ENCODE results near the gene CLTC. TPM values are rescaled to one million over a fixed set of nuclear protein-coding genes. Genes with fewer than 3 reads are reported as not detected.

The CLTC gene
- total and polyA plus RNA-seq, 2 of the 13 experiments (the other 11 are each of a cell fraction or from before 2014, with no cell fraction given): 134 to 283 TPM

DNA sequence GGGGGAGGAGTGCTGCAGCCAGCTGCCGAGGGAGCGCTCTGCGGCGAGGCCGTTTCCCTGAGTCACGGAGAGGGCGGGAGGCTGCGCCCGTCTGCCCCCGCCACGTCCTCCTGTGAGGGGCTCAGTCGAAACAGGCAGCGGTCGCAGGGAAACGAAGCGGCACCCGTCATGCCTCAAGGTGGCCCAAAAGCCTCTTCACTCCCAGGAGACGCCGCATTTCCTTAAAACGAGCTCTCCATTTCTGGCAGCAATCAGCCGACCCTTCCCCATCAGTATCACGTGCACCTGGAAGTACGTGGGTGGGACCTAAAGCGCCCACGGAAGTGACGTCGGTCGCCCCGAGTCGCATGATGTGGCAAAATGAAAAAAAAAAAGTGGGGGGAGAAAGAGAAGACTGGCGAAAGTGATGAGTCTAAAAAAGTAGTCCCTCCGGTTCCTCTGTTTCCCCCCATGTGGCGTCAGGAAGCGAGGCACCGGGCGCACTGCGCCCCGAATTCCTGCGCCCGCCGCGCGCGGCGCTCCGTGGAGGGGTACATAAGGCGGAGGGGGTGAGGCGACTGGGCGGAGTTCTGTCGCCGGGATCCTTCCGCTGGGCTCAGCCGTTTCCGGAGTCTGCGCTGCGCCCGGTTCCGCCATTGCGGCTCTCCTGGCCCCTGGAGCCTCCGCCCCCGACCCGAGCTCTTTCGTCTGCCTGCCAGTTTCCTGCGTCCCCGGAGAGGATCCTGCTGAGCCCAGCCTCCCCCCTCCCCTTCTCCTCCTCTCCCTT is at the start of gene CLTC (continued):
- peak; percentile 82; the same call in 1 of the 2 replicates for TF ChIP-seq ZHX1 (CRISPR knock-in tag; IDR thresholded peaks at IDR 0.05; ENCODE audit: low read depth)
- no peak for TF ChIP-seq FOXO4 (CRISPR knock-in tag; conservative IDR thresholded peaks at IDR 0.05)
- TF ChIP-seq, protein P1, sequence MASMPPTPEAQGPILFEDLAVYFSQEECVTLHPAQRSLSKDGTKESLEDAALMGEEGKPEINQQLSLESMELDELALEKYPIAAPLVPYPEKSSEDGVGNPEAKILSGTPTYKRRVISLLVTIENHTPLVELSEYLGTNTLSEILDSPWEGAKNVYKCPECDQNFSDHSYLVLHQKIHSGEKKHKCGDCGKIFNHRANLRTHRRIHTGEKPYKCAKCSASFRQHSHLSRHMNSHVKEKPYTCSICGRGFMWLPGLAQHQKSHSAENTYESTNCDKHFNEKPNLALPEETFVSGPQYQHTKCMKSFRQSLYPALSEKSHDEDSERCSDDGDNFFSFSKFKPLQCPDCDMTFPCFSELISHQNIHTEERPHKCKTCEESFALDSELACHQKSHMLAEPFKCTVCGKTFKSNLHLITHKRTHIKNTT (CRISPR knock-in tag; IDR thresholded peaks at IDR 0.05): no peak
- no peak for TF ChIP-seq SMYD3 (CRISPR knock-in tag; IDR thresholded peaks at IDR 0.05)
- peak; percentile 97 for TF ChIP-seq TAF15 (IDR thresholded peaks at IDR 0.05; ENCODE audit: low read depth, low read length, poor library complexity, severe bottlenecking)
- TF ChIP-seq RFX5 (IDR thresholded peaks at IDR 0.05; ENCODE audit: low read depth, low read length): peak; percentile 17; the same call in 1 of the 2 replicates
- peak; percentile 88 for TF ChIP-seq TGIF2 (CRISPR knock-in tag; IDR thresholded peaks at IDR 0.05)
- TF ChIP-seq SUZ12 (IDR thresholded peaks at IDR 0.05; ENCODE audit: low read depth, low read length): no peak
- 0 out of 2 replicates have a peak, but pooled peaks have one; percentile 2 for TF ChIP-seq ZNF143 (CRISPR knock-in tag; IDR thresholded peaks at IDR 0.05)
- TF ChIP-seq ZNF563 (CRISPR knock-in tag; IDR thresholded peaks at IDR 0.05): peak; percentile 96
- peak; percentile 84 for TF ChIP-seq ZNF34 (CRISPR knock-in tag; IDR thresholded peaks at IDR 0.05; ENCODE audit: borderline replicate concordance)
- TF ChIP-seq ZNF558 (CRISPR knock-in tag; IDR thresholded peaks at IDR 0.05; ENCODE audit: borderline replicate concordance): peak; percentile 53; the same call in 1 of the 2 replicates
- peak; percentile 26 for TF ChIP-seq ZNF44 (CRISPR knock-in tag; IDR thresholded peaks at IDR 0.05)
- TF ChIP-seq XRCC5 (optimal IDR thresholded peaks at IDR 0.05; ENCODE audit: low read length): peak; percentile 96
- TF ChIP-seq HIVEP1 (CRISPR knock-in tag; IDR thresholded peaks at IDR 0.05): peak; percentile 47; the same call in 1 of the 2 replicates
- peak; percentile 95 for TF ChIP-seq PTBP1 (IDR thresholded peaks at IDR 0.05; ENCODE audit: low read depth, low read length, poor library complexity, severe bottlenecking)
- TF ChIP-seq ZNF713 (CRISPR knock-in tag; IDR thresholded peaks at IDR 0.05): peak; percentile 50; the same call in 1 of the 2 replicates
- no peak for TF ChIP-seq ZNF10 (CRISPR knock-in tag; IDR thresholded peaks at IDR 0.05; ENCODE audit: borderline replicate concordance, low read depth)
- peak; percentile 77 for TF ChIP-seq PATZ1 (CRISPR knock-in tag; IDR thresholded peaks at IDR 0.05)
